Body of pancreas (tissue), 4 donors: ENCODE results near the gene ARF5.
"Not testable (repeated sequence)": the region's sequence is repeated elsewhere in the genome, so short reads cannot be mapped to it uniquely, and the experiment has no call there.

Experiments used
- CTCF ChIP-seq, 7 experiments: fragments of 450-650 bp in 4 of 7; fragments of 200-600 bp in 3 of 7; sonication (generic) in 3 of 7; IDR thresholded peaks; one replicate each; pipeline ENCODE4 v1.5.1; 2016 to 2019; ENCODE audit warnings: antibody characterized with exemption in 7 of 7
- POLR2A ChIP-seq, 3 donors: fragments of 450-650 bp; IDR thresholded peaks; one replicate each; pipeline ENCODE4 v1.6.1; 2016; ENCODE audit warnings: antibody characterized with exemption in 3 of 3, mild to moderate bottlenecking in 2 of 3

GRCh38 chr7:127568034-127568433 lies 20.2 kb upstream of the ARF5 start:
- not testable (repeated sequence) for TF ChIP-seq POLR2A, CTCF (IDR thresholded peaks at IDR 0.05)
